Subcutaneous abdominal adipose tissue (tissue), 5 donors: ENCODE results near the gene PTPRM.

Experiments
- H3K27ac ChIP-seq: one replicate; pipeline ENCODE4 v1.7.0; 2013; ENCODE audit warnings: low read depth, mild to moderate bottlenecking, inconsistent platforms, low read length, moderate library complexity
- H3K27me3 ChIP-seq, 5 donors: one replicate each; pipeline ENCODE4 v1.7.0; 2013; ENCODE audit warnings: low read length in 5 of 5, inconsistent platforms in 1 of 5; ENCODE audit not compliant: control insufficient read depth in 5 of 5, insufficient read depth in 4 of 5
- H3K36me3 ChIP-seq, 5 donors: one replicate each; pipeline ENCODE4 v1.7.0; 2013; ENCODE audit warnings: low read length in 5 of 5; ENCODE audit not compliant: control insufficient read depth in 5 of 5, insufficient read depth in 5 of 5
- H3K4me1 ChIP-seq, 5 donors: one replicate each; pipeline ENCODE4 v1.7.0; 2013; ENCODE audit warnings: low read length in 5 of 5, mild to moderate bottlenecking in 3 of 5, moderate library complexity in 1 of 5; ENCODE audit not compliant: control insufficient read depth in 5 of 5, insufficient read depth in 5 of 5
- H3K4me3 ChIP-seq, 5 donors: one replicate each; pipeline ENCODE4 v1.7.0; 2013; ENCODE audit warnings: low read length in 5 of 5, low read depth in 1 of 5
- H3K9ac ChIP-seq, 5 donors: one replicate each; pipeline ENCODE4 v1.7.0; 2013; ENCODE audit warnings: low read length in 5 of 5, mild to moderate bottlenecking in 4 of 5, moderate library complexity in 3 of 5
- H3K9me3 ChIP-seq, 5 donors: one replicate each; pipeline ENCODE4 v1.7.0; 2013; ENCODE audit warnings: low read length in 5 of 5; ENCODE audit not compliant: control insufficient read depth in 5 of 5
- donor health status: healthy.
- donor health status: healthy.
- donor health status: healthy.
- donor health status: healthy.
- donor health status: healthy.

Gene PTPRM

DNA sequence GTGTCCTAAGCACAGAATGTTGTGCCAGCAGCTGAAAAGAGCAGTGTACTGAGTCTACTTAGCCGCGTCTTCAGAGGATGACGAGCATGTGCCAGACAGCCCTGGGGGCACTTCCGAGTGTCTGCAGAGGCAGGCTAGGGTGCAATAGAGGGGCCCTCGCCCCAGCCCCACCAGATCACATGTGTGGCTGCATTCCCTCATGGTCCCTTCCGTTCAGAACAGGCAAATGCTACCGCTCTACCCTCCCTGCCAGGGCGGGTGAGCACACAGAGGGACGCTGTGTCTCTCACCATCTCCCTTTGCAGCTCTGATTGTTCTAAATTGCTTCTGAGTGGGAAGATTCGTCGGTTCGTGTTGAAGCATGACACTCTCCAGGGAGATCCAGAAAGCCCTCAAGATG lies 829.9 kb downstream of the PTPRM start:
- H3K27me3 ChIP-seq = no peaks in the 10 kb centered on the region
- H3K9ac ChIP-seq = no peak overlapping the region
- H3K4me1 ChIP-seq = peaks cover 0 to 9% (median 0%) of the 10 kb centered on the region in 5 donors
- no peak overlapping the region for H3K27ac ChIP-seq
- no peak overlapping the region for H3K4me3 ChIP-seq
- no peaks in the 10 kb centered on the region for H3K9me3 ChIP-seq
- H3K36me3 ChIP-seq = peaks cover 8 to 89% (median 70%) of the 10 kb centered on the region in 5 donors

DNA sequence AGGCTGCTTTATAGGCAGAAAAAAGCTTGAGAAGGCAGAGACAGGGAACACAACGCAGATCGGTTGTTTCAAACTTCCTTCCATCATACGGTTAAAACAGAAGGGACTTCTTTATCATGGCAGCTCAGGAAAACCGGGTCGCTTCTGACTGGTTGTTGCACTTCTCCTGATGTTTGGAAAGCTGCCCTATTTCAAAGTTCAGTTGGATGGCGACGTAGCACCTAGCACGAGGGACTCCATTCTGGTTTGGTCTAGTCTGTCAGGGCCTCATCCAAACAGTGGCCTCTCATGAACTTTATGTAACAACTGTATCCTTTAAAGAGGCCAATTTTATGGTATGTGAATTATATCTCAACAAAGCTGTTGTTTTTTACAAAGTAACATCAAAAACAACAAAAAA lies 832.0 kb downstream of the PTPRM start:
- Histone ChIP-seq H3K4me1 (peaks cover 0 to 6% (median 0%) of the 10 kb centered on the region in 5 donors), H3K4me3 (no peak overlapping the region), H3K36me3 (peaks cover 0 to 90% (median 64%) of the 10 kb centered on the region in 5 donors), H3K27ac (no peak overlapping the region), H3K9ac (no peak overlapping the region), H3K27me3 (no peaks in the 10 kb centered on the region), H3K9me3 (peaks cover 0 to 4% (median 0%) of the 10 kb centered on the region in 5 donors)

DNA sequence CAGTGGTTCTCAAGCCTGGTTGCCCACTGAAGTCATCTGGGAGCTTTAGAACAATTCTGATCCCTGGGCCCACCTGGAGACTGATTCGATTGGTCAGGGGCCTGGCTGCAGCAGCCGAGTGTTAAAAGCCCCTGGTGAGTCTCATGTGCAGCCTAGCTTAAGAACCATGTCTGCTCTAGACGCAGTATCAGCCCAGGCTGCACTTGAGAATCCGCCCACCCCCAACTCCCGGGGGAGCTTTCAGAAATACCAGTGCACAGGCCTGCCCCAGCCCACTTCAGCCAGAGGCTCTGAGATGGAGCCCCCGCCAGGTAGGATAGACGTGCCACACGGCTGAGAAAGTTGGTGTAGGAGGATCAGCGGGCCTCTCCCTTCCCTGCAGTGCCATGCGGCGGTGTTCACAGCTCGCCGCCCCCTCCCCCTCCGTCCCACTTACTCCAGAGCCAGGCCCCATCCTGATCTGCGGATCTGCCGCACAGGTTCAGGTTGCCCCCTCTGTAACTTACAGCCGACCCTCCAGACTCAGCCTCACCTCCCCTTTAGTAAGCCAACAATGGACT lies 833.2 kb downstream of the PTPRM start:
- H3K9ac ChIP-seq = no peak overlapping the region
- peaks cover 0 to 90% (median 64%) of the 10 kb centered on the region in 5 donors for H3K36me3 ChIP-seq
- H3K4me3 ChIP-seq = no peak overlapping the region
- H3K27ac ChIP-seq = no peak overlapping the region
- H3K27me3 ChIP-seq = no peaks in the 10 kb centered on the region
- H3K4me1 ChIP-seq = no peaks in the 10 kb centered on the region
- peaks cover 0 to 4% (median 0%) of the 10 kb centered on the region in 5 donors for H3K9me3 ChIP-seq

DNA sequence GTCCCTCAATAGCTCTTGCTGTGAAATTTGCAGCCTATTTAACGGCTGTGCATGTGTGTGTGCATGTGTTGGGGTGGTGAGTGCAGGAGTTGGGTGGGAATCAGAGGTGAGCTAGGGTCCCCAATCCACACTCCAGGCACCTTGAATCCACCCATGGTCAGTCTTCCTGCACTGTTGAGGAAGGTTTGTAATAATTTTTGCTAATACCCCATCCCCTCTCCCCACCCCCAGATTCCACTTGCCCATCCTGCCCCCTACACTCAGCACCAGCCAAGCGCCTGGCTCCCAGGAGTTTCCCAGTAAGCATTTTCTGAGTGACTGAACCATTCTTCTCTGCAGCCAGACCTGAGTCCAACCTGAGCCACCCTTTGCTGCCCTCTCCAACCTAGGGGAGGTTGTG lies 833.7 kb downstream of the PTPRM start:
- Histone ChIP-seq H3K36me3 (peaks cover 3 to 90% (median 64%) of the 10 kb centered on the region in 5 donors), H3K27ac (no peak overlapping the region), H3K27me3 (no peaks in the 10 kb centered on the region), H3K9ac (no peak overlapping the region), H3K4me1 (no peaks in the 10 kb centered on the region), H3K9me3 (peaks cover 0 to 4% (median 0%) of the 10 kb centered on the region in 5 donors), H3K4me3 (no peak overlapping the region)

DNA sequence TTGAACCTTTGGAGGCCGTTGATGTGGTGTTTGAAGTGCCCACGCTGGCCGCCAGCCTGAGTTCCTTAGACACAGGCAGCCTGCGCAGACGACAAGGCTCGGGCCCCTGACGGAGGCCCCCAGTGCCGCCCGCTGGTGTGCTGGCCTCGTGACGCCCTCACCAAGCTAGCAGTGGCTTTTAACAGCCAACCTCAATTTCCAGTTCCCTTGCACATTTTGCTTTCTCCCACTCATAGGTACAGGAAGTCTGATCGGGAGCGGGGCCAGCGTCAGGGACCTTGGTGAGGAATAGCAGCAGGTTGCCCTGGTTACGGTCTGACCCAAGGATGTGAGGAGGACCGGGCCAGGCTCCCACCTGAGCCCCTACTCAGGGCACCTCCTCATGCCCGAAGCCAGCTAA lies 834.5 kb downstream of the PTPRM start:
- no peaks in the 10 kb centered on the region for H3K27me3 ChIP-seq
- H3K9me3 ChIP-seq = peaks cover 0 to 4% (median 0%) of the 10 kb centered on the region in 5 donors
- no peak overlapping the region for H3K4me3 ChIP-seq
- H3K4me1 ChIP-seq = no peaks in the 10 kb centered on the region
- no peak overlapping the region for H3K9ac ChIP-seq
- peaks cover 6 to 91% (median 64%) of the 10 kb centered on the region in 5 donors for H3K36me3 ChIP-seq
- H3K27ac ChIP-seq = no peak overlapping the region

DNA sequence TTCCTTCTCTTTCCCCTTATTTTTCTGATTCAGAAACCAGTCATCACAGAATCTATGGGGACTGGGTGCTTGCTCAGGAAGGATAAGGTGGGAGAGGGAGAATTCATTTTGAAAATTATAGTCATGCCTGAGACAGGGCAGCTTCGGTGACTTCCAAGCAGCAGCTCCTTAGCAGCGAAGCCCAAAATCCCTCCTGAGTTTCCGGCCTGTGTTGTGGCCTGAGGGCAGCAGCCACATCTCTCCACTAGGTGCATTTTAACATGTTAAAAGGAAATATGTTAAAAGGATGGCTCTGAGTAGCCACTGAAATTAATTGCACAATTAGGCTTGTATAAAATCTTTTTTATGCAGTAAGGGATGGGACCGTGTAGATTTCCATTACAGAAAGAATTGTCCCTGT lies 835.1 kb downstream of the PTPRM start:
- Histone ChIP-seq H3K36me3 (peaks cover 6 to 91% (median 67%) of the 10 kb centered on the region in 5 donors), H3K27me3 (no peaks in the 10 kb centered on the region), H3K9me3 (peaks cover 0 to 4% (median 0%) of the 10 kb centered on the region in 5 donors), H3K4me1 (no peaks in the 10 kb centered on the region), H3K4me3 (no peak overlapping the region), H3K9ac (no peak overlapping the region), H3K27ac (no peak overlapping the region)

DNA sequence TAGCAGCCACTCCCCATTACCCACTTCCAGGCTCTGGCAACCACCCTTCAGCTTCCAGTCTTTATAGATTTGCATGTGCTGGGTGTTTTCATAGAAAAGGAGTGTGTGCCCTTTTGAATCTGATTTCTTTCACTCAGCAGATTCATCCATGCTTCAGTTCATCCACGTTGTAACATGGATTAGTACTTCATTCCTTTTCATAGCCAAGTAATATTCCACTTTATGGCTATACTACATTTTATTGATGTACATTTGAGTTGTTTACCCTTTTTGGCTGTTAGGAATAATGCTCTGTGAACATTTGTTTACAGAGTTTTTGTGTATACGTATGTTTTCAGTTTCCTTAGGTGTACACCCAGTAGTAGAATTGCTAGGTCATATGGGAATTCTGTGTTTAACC lies 836.6 kb downstream of the PTPRM start:
- Histone ChIP-seq H3K9me3 (peaks cover 0 to 4% (median 0%) of the 10 kb centered on the region in 5 donors), H3K27ac (no peak overlapping the region), H3K4me3 (no peak overlapping the region), H3K27me3 (no peaks in the 10 kb centered on the region), H3K4me1 (no peaks in the 10 kb centered on the region), H3K36me3 (peaks cover 6 to 95% (median 72%) of the 10 kb centered on the region in 5 donors), H3K9ac (no peak overlapping the region)

DNA sequence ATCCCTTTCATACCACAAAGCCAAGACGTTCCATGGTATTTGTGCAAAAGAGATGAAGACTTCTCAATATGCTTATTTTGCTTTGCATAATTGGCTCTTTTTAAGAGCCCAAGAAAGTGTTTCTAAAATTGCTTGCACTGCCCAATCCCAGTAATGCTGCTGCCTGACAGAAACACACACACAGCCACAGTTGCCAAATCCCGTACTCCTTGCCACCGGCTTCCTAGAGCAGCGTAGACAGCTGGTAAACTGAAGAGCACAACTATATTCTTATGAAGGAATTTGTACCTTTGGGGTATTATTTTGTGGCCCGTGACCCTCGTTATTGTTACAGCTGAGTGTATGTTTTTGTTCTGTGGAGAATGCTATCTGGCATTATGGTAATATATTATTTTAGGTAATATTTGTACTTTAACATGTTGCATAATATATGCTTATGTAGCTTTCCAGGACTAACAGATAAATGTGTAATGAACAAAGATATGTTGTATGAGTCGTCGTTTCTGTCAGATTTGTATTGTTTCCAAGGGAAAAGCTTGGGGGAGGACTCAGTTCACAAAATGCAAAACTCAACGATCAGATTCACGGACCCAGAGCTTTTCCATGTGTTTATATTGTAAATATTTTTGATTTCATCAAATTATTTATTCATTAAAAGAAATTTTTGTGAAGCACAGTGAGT lies 839.2 kb downstream of the PTPRM start:
- no peak overlapping the region for H3K9ac ChIP-seq
- H3K9me3 ChIP-seq = peaks cover 0 to 14% (median 11%) of the 10 kb centered on the region in 5 donors
- H3K36me3 ChIP-seq = peaks cover 6 to 72% (median 51%) of the 10 kb centered on the region in 5 donors
- H3K4me1 ChIP-seq = no peaks in the 10 kb centered on the region
- no peaks in the 10 kb centered on the region for H3K27me3 ChIP-seq
- H3K27ac ChIP-seq = no peak overlapping the region
- H3K4me3 ChIP-seq = no peak overlapping the region

DNA sequence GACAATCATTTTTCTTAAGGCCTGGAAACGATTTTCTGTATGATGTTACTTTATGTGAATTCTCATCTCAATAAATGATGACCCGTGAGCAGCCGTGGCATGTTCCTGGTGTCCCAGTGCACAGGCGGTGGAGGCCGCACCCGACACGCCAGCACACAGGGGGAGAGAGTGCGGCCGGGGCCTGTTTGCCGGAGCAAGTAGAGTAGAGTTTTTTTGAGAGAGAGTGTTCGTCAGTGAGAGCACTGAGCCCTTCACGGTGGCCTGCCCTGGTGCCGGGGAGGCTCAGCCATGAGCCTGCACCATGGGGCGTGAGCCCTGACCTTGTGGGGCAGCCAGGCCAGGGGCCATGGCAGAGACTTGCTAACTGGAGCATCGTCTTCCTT lies 839.7 kb downstream of the PTPRM start:
- H3K9ac ChIP-seq = no peak overlapping the region
- peaks cover 6 to 67% (median 47%) of the 10 kb centered on the region in 5 donors for H3K36me3 ChIP-seq
- no peak overlapping the region for H3K4me3 ChIP-seq
- H3K9me3 ChIP-seq = peaks cover 0 to 18% (median 16%) of the 10 kb centered on the region in 5 donors
- H3K27me3 ChIP-seq = no peaks in the 10 kb centered on the region
- no peaks in the 10 kb centered on the region for H3K4me1 ChIP-seq
- H3K27ac ChIP-seq = no peak overlapping the region

DNA sequence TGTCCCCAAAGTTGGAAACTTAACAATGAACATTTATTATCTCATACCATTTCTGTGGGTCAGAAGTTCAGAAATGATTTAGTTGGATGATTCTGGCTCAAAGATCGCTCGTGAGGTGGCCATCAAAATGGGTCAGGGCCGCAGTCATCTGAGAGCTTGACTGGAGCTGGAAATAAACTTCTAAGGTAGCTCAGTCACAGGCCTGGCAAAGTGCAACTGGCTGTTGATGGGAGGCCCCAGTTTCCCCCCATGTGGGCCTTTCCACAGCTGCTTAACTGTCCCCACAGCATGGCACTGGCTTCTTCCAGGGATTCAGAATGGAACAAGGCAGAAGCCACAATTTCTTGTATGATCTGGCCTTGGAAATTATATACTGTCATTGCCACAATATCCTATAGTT lies 842.0 kb downstream of the PTPRM start:
- H3K9me3 ChIP-seq = peaks cover 0 to 41% (median 27%) of the 10 kb centered on the region in 5 donors
- H3K27ac ChIP-seq = no peak overlapping the region
- peaks cover 6 to 49% (median 42%) of the 10 kb centered on the region in 5 donors for H3K36me3 ChIP-seq
- H3K4me3 ChIP-seq = no peak overlapping the region
- H3K4me1 ChIP-seq = peaks cover 0 to 3% (median 0%) of the 10 kb centered on the region in 5 donors
- no peak overlapping the region for H3K9ac ChIP-seq
- no peaks in the 10 kb centered on the region for H3K27me3 ChIP-seq
